Parathyroid adenoma (tissue), 2 donors: ENCODE measurements around the gene CCDC6.

ENCODE experiments used
- H2AFZ ChIP-seq: fragments of 300-600 bp; sonication (generic); one replicate; pipeline ENCODE4 v1.7.0; 2017; ENCODE audit warnings: antibody characterized with exemption, mild to moderate bottlenecking
- H3K27ac ChIP-seq: fragments of 300-600 bp; sonication (generic); one replicate; pipeline ENCODE4 v1.7.0; 2017
- H3K27me3 ChIP-seq: fragments of 300-600 bp; sonication (generic); one replicate; pipeline ENCODE4 v1.7.0; 2017; ENCODE audit warnings: low read length; ENCODE audit not compliant: control insufficient read depth, insufficient read depth
- H3K36me3 ChIP-seq: fragments of 300-600 bp; sonication (generic); one replicate; pipeline ENCODE4 v1.7.0; 2017; ENCODE audit warnings: low read length; ENCODE audit not compliant: control insufficient read depth, insufficient read depth
- H3K4me1 ChIP-seq: fragments of 300-600 bp; sonication (generic); one replicate; pipeline ENCODE4 v1.7.0; 2017; ENCODE audit warnings: control low read depth
- H3K4me2 ChIP-seq: fragments of 300-600 bp; sonication (generic); one replicate; pipeline ENCODE4 v1.7.0; 2017; ENCODE audit warnings: low read length
- H3K4me3 ChIP-seq: fragments of 300-600 bp; sonication (generic); one replicate; pipeline ENCODE4 v1.7.0; 2017; ENCODE audit warnings: low read depth, low read length
- H3K79me2 ChIP-seq: fragments of 300-600 bp; sonication (generic); one replicate; pipeline ENCODE4 v1.7.0; 2017; ENCODE audit warnings: control low read depth
- H3K9ac ChIP-seq: fragments of 300-600 bp; sonication (generic); one replicate; pipeline ENCODE4 v1.7.0; 2017; ENCODE audit warnings: mild to moderate bottlenecking
- H3K9me3 ChIP-seq: fragments of 300-600 bp; sonication (generic); one replicate; pipeline ENCODE4 v1.7.0; 2017; ENCODE audit warnings: low read length; ENCODE audit not compliant: control insufficient read depth
- TF ChIP-seq, protein P1 (sequence below): fragments of 300-600 bp; sonication (generic); IDR thresholded peaks from one replicate; pipeline ENCODE4 v1.7.0; 2017; ENCODE audit warnings: antibody characterized with exemption, mild to moderate bottlenecking
- donor health status: primary hyperparathyroidism.

CCDC6 gene

GRCh38 chr10:59904426-59905065 is 1.8 kb downstream of the CCDC6 start:
- peak overlapping the region; percentile 91 for H3K4me2 ChIP-seq
- H3K27me3 ChIP-seq: no peaks in the 10 kb centered on the region
- H3K36me3 ChIP-seq: no peaks in the 10 kb centered on the region
- H3K4me1 ChIP-seq: peaks cover 22% of the 10 kb centered on the region
- H3K9ac ChIP-seq: no peak overlapping the region
- no peak overlapping the region for H2AFZ ChIP-seq
- TF ChIP-seq, protein P1, sequence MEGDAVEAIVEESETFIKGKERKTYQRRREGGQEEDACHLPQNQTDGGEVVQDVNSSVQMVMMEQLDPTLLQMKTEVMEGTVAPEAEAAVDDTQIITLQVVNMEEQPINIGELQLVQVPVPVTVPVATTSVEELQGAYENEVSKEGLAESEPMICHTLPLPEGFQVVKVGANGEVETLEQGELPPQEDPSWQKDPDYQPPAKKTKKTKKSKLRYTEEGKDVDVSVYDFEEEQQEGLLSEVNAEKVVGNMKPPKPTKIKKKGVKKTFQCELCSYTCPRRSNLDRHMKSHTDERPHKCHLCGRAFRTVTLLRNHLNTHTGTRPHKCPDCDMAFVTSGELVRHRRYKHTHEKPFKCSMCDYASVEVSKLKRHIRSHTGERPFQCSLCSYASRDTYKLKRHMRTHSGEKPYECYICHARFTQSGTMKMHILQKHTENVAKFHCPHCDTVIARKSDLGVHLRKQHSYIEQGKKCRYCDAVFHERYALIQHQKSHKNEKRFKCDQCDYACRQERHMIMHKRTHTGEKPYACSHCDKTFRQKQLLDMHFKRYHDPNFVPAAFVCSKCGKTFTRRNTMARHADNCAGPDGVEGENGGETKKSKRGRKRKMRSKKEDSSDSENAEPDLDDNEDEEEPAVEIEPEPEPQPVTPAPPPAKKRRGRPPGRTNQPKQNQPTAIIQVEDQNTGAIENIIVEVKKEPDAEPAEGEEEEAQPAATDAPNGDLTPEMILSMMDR: no peak
- peak overlapping the region; percentile 86 for H3K4me3 ChIP-seq
- peak overlapping the region; percentile 77 for H3K27ac ChIP-seq
- H3K79me2 ChIP-seq: no peaks in the 10 kb centered on the region
- no peaks in the 10 kb centered on the region for H3K9me3 ChIP-seq

DNA sequence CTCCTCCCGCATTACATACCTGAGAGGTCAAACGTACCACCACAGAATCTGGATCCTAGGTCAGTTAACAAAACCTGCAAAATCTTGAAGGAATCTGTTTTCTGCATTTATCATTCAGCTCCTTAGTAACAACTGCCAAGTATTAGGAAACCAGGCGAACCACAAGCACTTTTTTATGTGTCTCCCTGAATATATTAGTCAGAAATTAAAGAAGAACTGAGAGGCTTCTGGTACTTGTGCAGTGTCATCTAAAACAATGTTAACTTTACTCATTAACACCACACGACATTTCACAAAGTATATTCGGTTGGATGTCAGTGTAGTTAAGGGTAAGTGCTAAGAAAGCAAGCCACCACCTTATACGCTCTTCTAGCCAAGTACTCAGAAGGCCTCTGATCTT is 2.5 kb downstream of the CCDC6 start:
- Histone ChIP-seq H3K27ac (no peak overlapping the region), H2AFZ (no peak overlapping the region), H3K9ac (no peak overlapping the region), H3K9me3 (no peaks in the 10 kb centered on the region), H3K36me3 (no peaks in the 10 kb centered on the region), H3K79me2 (no peaks in the 10 kb centered on the region), H3K4me3 (no peak overlapping the region), H3K4me2 (no peak overlapping the region), H3K4me1 (peaks cover 28% of the 10 kb centered on the region), H3K27me3 (no peaks in the 10 kb centered on the region)
- TF ChIP-seq, protein P1: no peak

- Histone ChIP-seq H2AFZ (no peak overlapping the region), H3K79me2 (peaks cover 2% of the 10 kb centered on the region), H3K4me1 (peaks cover 16% of the 10 kb centered on the region), H3K9me3 (no peaks in the 10 kb centered on the region), H3K27ac (no peak overlapping the region), H3K4me2 (no peak overlapping the region), H3K36me3 (no peaks in the 10 kb centered on the region), H3K4me3 (no peak overlapping the region), H3K9ac (no peak overlapping the region), H3K27me3 (no peaks in the 10 kb centered on the region)
- TF ChIP-seq, protein P1: no peak
Observed at GRCh38 chr10:59902016-59902415, 4.3 kb downstream of the CCDC6 start.

GRCh38 chr10:59901470-59901869 is 4.9 kb downstream of the CCDC6 start:
- no peaks in the 10 kb centered on the region for H3K36me3 ChIP-seq
- H2AFZ ChIP-seq: no peak overlapping the region
- H3K9ac ChIP-seq: no peak overlapping the region
- H3K4me1 ChIP-seq: peaks cover 16% of the 10 kb centered on the region
- TF ChIP-seq, protein P1: no peak
- H3K4me2 ChIP-seq: no peak overlapping the region
- no peaks in the 10 kb centered on the region for H3K9me3 ChIP-seq
- H3K79me2 ChIP-seq: peaks cover 7% of the 10 kb centered on the region
- H3K27ac ChIP-seq: no peak overlapping the region
- no peak overlapping the region for H3K4me3 ChIP-seq
- no peaks in the 10 kb centered on the region for H3K27me3 ChIP-seq

DNA sequence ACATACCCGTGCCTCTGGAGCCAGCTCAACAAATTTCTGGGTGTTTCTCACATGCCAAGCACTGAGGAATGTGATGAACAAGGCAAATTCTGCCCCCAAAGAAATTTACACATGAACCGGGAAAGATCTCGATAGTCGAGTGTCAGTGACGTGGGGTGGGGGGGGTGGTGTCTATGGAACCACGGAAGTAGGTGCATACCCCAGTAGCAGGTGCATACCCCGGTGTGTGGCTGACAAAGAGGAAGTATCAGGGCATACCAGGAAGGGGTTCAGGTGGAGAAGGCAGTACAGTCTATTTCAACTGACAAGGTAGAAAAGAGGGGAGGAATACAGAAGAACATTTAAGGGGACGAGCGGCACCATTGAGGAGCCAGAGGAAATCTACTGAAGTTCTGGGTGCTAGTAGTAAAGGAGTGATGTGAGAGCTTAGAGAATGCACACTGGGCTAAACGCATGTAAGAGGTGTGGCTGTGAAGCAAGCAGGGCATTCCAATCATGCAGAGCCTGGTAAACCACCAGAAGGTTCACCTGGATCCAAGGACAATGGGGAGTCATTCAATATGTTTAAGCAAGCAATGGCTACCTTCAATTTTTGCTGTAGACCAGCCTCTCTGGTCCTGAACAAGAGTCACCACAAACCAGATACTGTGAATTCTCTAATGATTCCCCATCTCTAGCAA is 6.2 kb downstream of the CCDC6 start:
- no peaks in the 10 kb centered on the region for H3K36me3 ChIP-seq
- H3K79me2 ChIP-seq: peaks cover 13% of the 10 kb centered on the region
- no peaks in the 10 kb centered on the region for H3K9me3 ChIP-seq
- peak overlapping the region; percentile 32 for H3K4me3 ChIP-seq
- H3K27ac ChIP-seq: peak overlapping the region; percentile 52
- H3K9ac ChIP-seq: no peak overlapping the region
- TF ChIP-seq, protein P1: no peak
- peak overlapping the region; percentile 37 for H3K4me2 ChIP-seq
- H3K27me3 ChIP-seq: no peaks in the 10 kb centered on the region
- H3K4me1 ChIP-seq: peaks cover 24% of the 10 kb centered on the region
- H2AFZ ChIP-seq: no peak overlapping the region
